Thymus (tissue), 14 donors: ENCODE data around the gene WFDC10B. TPM values are rescaled to one million over a fixed set of nuclear protein-coding genes. Genes with fewer than 3 reads are reported as not detected.

Experiments used
- DNase-seq, 9 donors: peaks; one replicate each; pipeline ENCODE4 v3.0.0-alpha.2; 2013; ENCODE audit warnings: low spot score in 9 of 9, low read depth in 6 of 9, missing footprints in 1 of 9
- H3K27ac ChIP-seq, 2 donors: one replicate each; pipeline ENCODE4 v1.5.1; 2013; ENCODE audit warnings: control low read depth in 1 of 2, low read depth in 1 of 2, low read length in 1 of 2, mild to moderate bottlenecking in 1 of 2, moderate library complexity in 1 of 2
- H3K27me3 ChIP-seq, 2 donors: one replicate each; pipeline ENCODE4 v1.5.1; 2013; ENCODE audit warnings: low read length in 1 of 2; ENCODE audit not compliant: control insufficient read depth in 2 of 2, insufficient read depth in 1 of 2
- H3K36me3 ChIP-seq, 2 donors: one replicate each; pipeline ENCODE4 v1.5.1; 2013; ENCODE audit warnings: low read length in 1 of 2, mild to moderate bottlenecking in 1 of 2, moderate library complexity in 1 of 2; ENCODE audit not compliant: control insufficient read depth in 2 of 2, insufficient read depth in 2 of 2
- H3K4me1 ChIP-seq, 2 donors: one replicate each; pipeline ENCODE4 v1.5.1; 2013; ENCODE audit warnings: low read length in 2 of 2; ENCODE audit not compliant: control insufficient read depth in 2 of 2, insufficient read depth in 2 of 2
- H3K4me3 ChIP-seq, 2 donors: one replicate each; pipeline ENCODE4 v1.5.1; 2013; ENCODE audit warnings: low read length in 2 of 2, control low read depth in 1 of 2, mild to moderate bottlenecking in 1 of 2
- H3K9me3 ChIP-seq, 2 donors: one replicate each; pipeline ENCODE4 v1.5.1; 2013; ENCODE audit warnings: low read length in 1 of 2, mild to moderate bottlenecking in 1 of 2; ENCODE audit not compliant: control insufficient read depth in 2 of 2, insufficient read depth in 1 of 2
- WGBS: extraction: QIAGEN DNeasy Blood & Tissue Kit; methylation state at CpG from one replicate; pipeline ENCODE4 v1.1.7; 2013; 5-methylcytosine and 5-hydroxymethylcytosine counted together
- long read RNA-seq, 10 donors: transcript quantifications; one replicate each; lab custom pipeline, GENCODE V29; 2026
- polyA plus RNA-seq: library from polyadenylated mRNA; stranded (reverse); fragments of 200-250 nt; gene quantifications from one replicate; pipeline ENCODE4 v1.2.3, GENCODE V29; 2013
- total RNA-seq: library from RNA; stranded (reverse); fragments of 120-200 nt; gene quantifications from one replicate; pipeline ENCODE4 v1.2.4, GENCODE V29; 2013
- donor health status: healthy.

The WFDC10B gene
- total RNA-seq (not detected), polyA plus RNA-seq (0.23 TPM)
- long read RNA-seq, donor 1: 0 reads
- long read RNA-seq, donor 2: 0 reads
- long read RNA-seq, donor 3: 0 reads
- long read RNA-seq, donor 4: 0 reads
- long read RNA-seq, donor 5: 0 reads
- long read RNA-seq, donor 6: 0 reads
- long read RNA-seq, donor 7: 0 reads
- long read RNA-seq, donor 8: 0 reads
- long read RNA-seq, donor 9: 0 reads
- long read RNA-seq, donor 10: 0 reads

GRCh38 chr20:45704969-45705637, at the start of gene WFDC10B:
TSS of gene WFDC10B (minus strand) at chr20:45705019. CDS start at chr20:45685992, 19,027 bp downstream.
- no peaks in the 10 kb centered on the region for H3K27me3 ChIP-seq
- 97% methylated on average over 1 of the region's 1 CpG for WGBS
- no peak within 1 kb of the TSS for H3K27ac ChIP-seq
- no peaks in the 10 kb centered on the region for H3K4me1 ChIP-seq
- H3K4me3 ChIP-seq: no peak within 1 kb of the TSS
- no peak for DNase-seq
- H3K9me3 ChIP-seq: no peaks in the 10 kb centered on the region
- no peaks in the 10 kb centered on the region for H3K36me3 ChIP-seq

- 82% methylated on average over 3 of the region's 3 CpGs for WGBS
Measured at GRCh38 chr20:45752746-45753145, 47.9 kb upstream of the WFDC10B start.

GRCh38 chr20:45751721-45752120, 46.9 kb upstream of the WFDC10B start:
- no peak overlapping the region for H3K27ac ChIP-seq
- 90% methylated on average over 1 of the region's 1 CpG for WGBS
- DNase-seq: no peak
- no peaks in the 10 kb centered on the region for H3K4me1 ChIP-seq
- H3K36me3 ChIP-seq: no peaks in the 10 kb centered on the region
- H3K9me3 ChIP-seq: no peaks in the 10 kb centered on the region
- peaks cover 0 to 3% of the 10 kb centered on the region in 2 donors for H3K27me3 ChIP-seq
- no peak overlapping the region for H3K4me3 ChIP-seq

More at GRCh38 chr20:45752746-45753145, 47.9 kb upstream of the WFDC10B start:
- H3K27ac ChIP-seq: no peak overlapping the region
- no peak for DNase-seq
- no peaks in the 10 kb centered on the region for H3K4me1 ChIP-seq
- H3K9me3 ChIP-seq: no peaks in the 10 kb centered on the region
- no peaks in the 10 kb centered on the region for H3K36me3 ChIP-seq
- H3K27me3 ChIP-seq: peaks cover 0 to 3% of the 10 kb centered on the region in 2 donors
- no peak overlapping the region for H3K4me3 ChIP-seq

- Histone ChIP-seq H3K36me3 (no peaks in the 10 kb centered on the region), H3K4me3 (no peak overlapping the region), H3K4me1 (no peaks in the 10 kb centered on the region), H3K27me3 (peaks cover 0 to 3% of the 10 kb centered on the region in 2 donors), H3K27ac (no peak overlapping the region), H3K9me3 (no peaks in the 10 kb centered on the region)
- DNase-seq: no peak
Measured at GRCh38 chr20:45745015-45745414, 40.2 kb upstream of the WFDC10B start.

GRCh38 chr20:45742596-45742995, 37.8 kb upstream of the WFDC10B start:
- WGBS: 93% methylated on average over 4 of the region's 4 CpGs
- Histone ChIP-seq H3K27me3 (no peaks in the 10 kb centered on the region), H3K36me3 (no peaks in the 10 kb centered on the region), H3K9me3 (no peaks in the 10 kb centered on the region), H3K27ac (no peak overlapping the region), H3K4me3 (no peak overlapping the region), H3K4me1 (no peaks in the 10 kb centered on the region)
- no peak for DNase-seq

GRCh38 chr20:45735988-45736387, 31.2 kb upstream of the WFDC10B start:
- no peak for DNase-seq
- no peaks in the 10 kb centered on the region for H3K27me3 ChIP-seq
- no peaks in the 10 kb centered on the region for H3K4me1 ChIP-seq
- H3K4me3 ChIP-seq: no peak overlapping the region
- peaks cover 0 to 4% of the 10 kb centered on the region in 2 donors for H3K9me3 ChIP-seq
- WGBS: 89% methylated on average over 23 of the region's 23 CpGs
- H3K36me3 ChIP-seq: no peaks in the 10 kb centered on the region
- H3K27ac ChIP-seq: no peak overlapping the region

GRCh38 chr20:45735552-45735951, 30.7 kb upstream of the WFDC10B start:
- Histone ChIP-seq H3K27ac (no peak overlapping the region), H3K4me3 (no peak overlapping the region), H3K27me3 (no peaks in the 10 kb centered on the region), H3K4me1 (no peaks in the 10 kb centered on the region), H3K36me3 (no peaks in the 10 kb centered on the region), H3K9me3 (peaks cover 0 to 4% of the 10 kb centered on the region in 2 donors)
- 80% methylated on average over 8 of the region's 8 CpGs for WGBS
- no peak for DNase-seq

GRCh38 chr20:45732199-45732598, 27.4 kb upstream of the WFDC10B start:
- Histone ChIP-seq H3K27ac (no peak overlapping the region), H3K4me3 (no peak overlapping the region), H3K9me3 (peaks cover 0 to 4% of the 10 kb centered on the region in 2 donors), H3K27me3 (no peaks in the 10 kb centered on the region), H3K4me1 (no peaks in the 10 kb centered on the region), H3K36me3 (no peaks in the 10 kb centered on the region)
- DNase-seq: no peak

GRCh38 chr20:45727044-45727443, 22.2 kb upstream of the WFDC10B start:
- Histone ChIP-seq H3K4me3 (no peak overlapping the region), H3K27ac (no peak overlapping the region), H3K4me1 (no peaks in the 10 kb centered on the region), H3K27me3 (no peaks in the 10 kb centered on the region), H3K36me3 (no peaks in the 10 kb centered on the region), H3K9me3 (no peaks in the 10 kb centered on the region)
- WGBS: 66% methylated on average over 2 of the region's 2 CpGs
- no peak for DNase-seq
